Activated CD8-positive, alpha-beta memory T cell treated with anti-CD3 and anti-CD28 coated beads, Interleukin-2, amount 50 U/mL, for 24 hours (primary cell): ENCODE measurements around the gene PITX3.
"Not testable (repeated sequence)": the region's sequence is repeated elsewhere in the genome, so short reads cannot be mapped to it uniquely, and the experiment has no call there.

ENCODE experiments used
- DNase-seq: peaks from one replicate; pipeline ENCODE4 v3.0.0-alpha.2; 2020; ENCODE audit errors: extremely low read depth

PITX3 gene

GRCh38 chr10:102255404-102255803 is 14.1 kb upstream of the PITX3 start:
- DNase-seq: no peak

- DNase-seq: no peak
Measured at GRCh38 chr10:102254426-102254825, 13.1 kb upstream of the PITX3 start.

GRCh38 chr10:102252508-102252907 is 11.2 kb upstream of the PITX3 start:
- DNase-seq: not testable (repeated sequence)

- no peak for DNase-seq
Measured at GRCh38 chr10:102247734-102248133, 6.4 kb upstream of the PITX3 start.

GRCh38 chr10:102246261-102246660 is 4.9 kb upstream of the PITX3 start:
- DNase-seq: no peak

- no peak for DNase-seq
Measured at GRCh38 chr10:102245932-102246251, 4.6 kb upstream of the PITX3 start.

- peak; percentile 75 for DNase-seq
Measured at GRCh38 chr10:102245082-102245931, 4.0 kb upstream of the PITX3 start, which contains the start of gene GBF1. TSS of gene GBF1 (plus strand) at chr10:102245532. CDS start at chr10:102258939, 13,407 bp downstream.

- no peak for DNase-seq
Measured at GRCh38 chr10:102243309-102243708, 2.0 kb upstream of the PITX3 start.

- no peak for DNase-seq
Measured at GRCh38 chr10:102242118-102242485, 790 bp upstream of the PITX3 start.

GRCh38 chr10:102241032-102241443 is 274 bp downstream of the PITX3 start:
- no peak for DNase-seq

GRCh38 chr10:102240467-102241031 is 763 bp downstream of the PITX3 start:
- DNase-seq: no peak

GRCh38 chr10:102237711-102238252 is 3.5 kb downstream of the PITX3 start:
- DNase-seq: no peak

- no peak for DNase-seq
Measured at GRCh38 chr10:102236006-102236405, 5.3 kb downstream of the PITX3 start.

GRCh38 chr10:102235598-102235920 is 5.8 kb downstream of the PITX3 start:
- no peak for DNase-seq

GRCh38 chr10:102234888-102235597 is 6.3 kb downstream of the PITX3 start:
- no peak for DNase-seq

- no peak for DNase-seq
Measured at GRCh38 chr10:102233997-102234396, 7.3 kb downstream of the PITX3 start.

GRCh38 chr10:102231357-102232318 is 9.7 kb downstream of the PITX3 start:
- DNase-seq: no peak

- DNase-seq: no peak
Measured at GRCh38 chr10:102230861-102231356, 10.4 kb downstream of the PITX3 start.

GRCh38 chr10:102230264-102230860 is 10.9 kb downstream of the PITX3 start:
- DNase-seq: no peak

GRCh38 chr10:102229810-102230263 is 11.5 kb downstream of the PITX3 start:
- peak; percentile 68 for DNase-seq

GRCh38 chr10:102227050-102227449 is 14.3 kb downstream of the PITX3 start:
- DNase-seq: no peak
